Karpas-422 (cell line): ENCODE results near the gene MPPED2. TPM values are rescaled to one million over a fixed set of nuclear protein-coding genes. Genes with fewer than 3 reads are reported as not detected.
"Not testable (repeated sequence)": the region's sequence is repeated elsewhere in the genome, so short reads cannot be mapped to it uniquely, and the experiment has no call there.

Source experiments
- DNase-seq: peaks from one replicate; pipeline ENCODE4 v3.0.0-alpha.2; 2015
- H2AFZ ChIP-seq: fragments of 200-600 bp; sonication (generic); 2 replicates; pipeline ENCODE4 v1.6.1; 2014; ENCODE audit warnings: antibody characterized with exemption, low read length, mixed read lengths
- H3K27ac ChIP-seq: fragments of 200-600 bp; sonication (generic); 2 replicates; pipeline ENCODE4 v1.5.1; 2014; ENCODE audit warnings: mild to moderate bottlenecking, low read length, moderate library complexity
- H3K27me3 ChIP-seq: fragments of 200-600 bp; sonication (generic); 2 replicates; pipeline ENCODE4 v1.6.1; 2014; ENCODE audit warnings: low read length, mixed read lengths
- H3K36me3 ChIP-seq: fragments of 200-600 bp; sonication (generic); 2 replicates; pipeline ENCODE4 v1.6.1; 2014; ENCODE audit warnings: low read length, mixed read lengths; ENCODE audit not compliant: insufficient read depth
- H3K4me1 ChIP-seq: fragments of 200-600 bp; sonication (generic); 2 replicates; pipeline ENCODE4 v1.6.1; 2014; ENCODE audit warnings: mild to moderate bottlenecking, low read length, mixed read lengths
- H3K4me2 ChIP-seq: fragments of 200-600 bp; sonication (generic); 2 replicates; pipeline ENCODE4 v1.6.1; 2014; ENCODE audit warnings: low read length, low read depth, mild to moderate bottlenecking; ENCODE audit not compliant: poor library complexity, severe bottlenecking
- H3K4me3 ChIP-seq: fragments of 200-600 bp; sonication (generic); 2 replicates; pipeline ENCODE4 v1.5.1; 2014; ENCODE audit warnings: mild to moderate bottlenecking, antibody characterized with exemption, low read length, mixed read lengths
- H3K79me2 ChIP-seq: fragments of 200-600 bp; sonication (generic); 2 replicates; pipeline ENCODE4 v1.6.1; 2014; ENCODE audit warnings: mild to moderate bottlenecking, low read length, mixed read lengths
- H3K9ac ChIP-seq: fragments of 200-600 bp; sonication (generic); 2 replicates; pipeline ENCODE4 v1.6.0; 2014; ENCODE audit warnings: low read length
- H3K9me2 ChIP-seq: fragments of 200-600 bp; sonication (generic), shearing (Covaris generic); replicated peaks from 2 replicates; pipeline ENCODE4 v1.6.0; 2014; ENCODE audit warnings: mild to moderate bottlenecking, low read length, moderate library complexity; ENCODE audit not compliant: insufficient read depth
- H3K9me3 ChIP-seq: fragments of 300-700, 200-600 bp; sonication (generic); 2 replicates; pipeline ENCODE4 v1.6.1; 2014; ENCODE audit warnings: low read length, mixed read lengths
- H4K20me1 ChIP-seq: fragments of 200-600 bp; sonication (generic); 2 replicates; pipeline ENCODE4 v1.6.1; 2014; ENCODE audit warnings: mild to moderate bottlenecking, antibody characterized with exemption, low read length, low read depth; ENCODE audit not compliant: insufficient read depth
- total RNA-seq: library from RNA; depleted of rRNA; stranded (reverse); fragments of >200 nt; shearing (Covaris generic); gene quantifications from 2 replicates; pipeline ENCODE4 v1.2.3, GENCODE V29; 2014; ENCODE audit warnings: low replicate concordance

The MPPED2 gene
- total RNA-seq, 1 experiment from 2014 or later: not detected

- Histone ChIP-seq H3K27ac (no peak overlapping the region), H3K9ac (no peak overlapping the region), H3K9me2 (no peaks in the 10 kb centered on the region), H3K36me3 (no peaks in the 10 kb centered on the region), H3K4me2 (no peak overlapping the region), H2AFZ (no peak overlapping the region), H3K79me2 (no peaks in the 10 kb centered on the region), H3K27me3 (no peaks in the 10 kb centered on the region), H3K4me1 (no peaks in the 10 kb centered on the region), H3K4me3 (no peak overlapping the region), H3K9me3 (no peaks in the 10 kb centered on the region), H4K20me1 (no peaks in the 10 kb centered on the region)
- DNase-seq: no peak
These were observed 19.0 kb downstream of the MPPED2 start for GRCh38 chr11:30567120-30567519.

GRCh38 chr11:30566482-30566881 is 19.7 kb downstream of the MPPED2 start:
- Histone ChIP-seq H3K4me1 (no peaks in the 10 kb centered on the region), H3K9me3 (no peaks in the 10 kb centered on the region), H3K79me2 (no peaks in the 10 kb centered on the region), H3K4me2 (no peak overlapping the region), H3K27ac (no peak overlapping the region), H3K4me3 (no peak overlapping the region), H2AFZ (no peak overlapping the region), H3K36me3 (no peaks in the 10 kb centered on the region), H4K20me1 (no peaks in the 10 kb centered on the region), H3K27me3 (no peaks in the 10 kb centered on the region), H3K9me2 (no peaks in the 10 kb centered on the region), H3K9ac (no peak overlapping the region)
- no peak for DNase-seq

DNA sequence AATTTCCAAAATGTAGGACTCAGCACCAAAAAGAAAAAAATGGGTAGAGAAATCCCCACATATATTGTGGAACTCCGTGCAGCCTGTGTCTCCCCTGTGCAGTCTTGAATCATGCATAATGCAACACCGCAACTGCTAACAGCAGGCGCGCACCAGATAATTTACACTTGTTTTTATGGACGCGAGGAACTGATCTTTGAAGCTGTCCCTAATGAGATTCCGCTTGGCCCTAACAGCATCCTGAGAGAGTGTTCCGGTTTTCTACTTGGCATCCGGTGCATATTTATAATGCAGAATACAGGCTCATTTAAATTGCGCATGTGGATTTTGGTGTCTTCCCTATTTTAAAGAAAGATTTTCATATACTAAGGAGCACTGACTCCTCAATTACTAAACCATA is 21.1 kb downstream of the MPPED2 start:
- Histone ChIP-seq H3K9me3 (no peaks in the 10 kb centered on the region), H3K27ac (no peak overlapping the region), H3K4me3 (no peak overlapping the region), H3K9ac (no peak overlapping the region), H2AFZ (no peak overlapping the region), H3K4me2 (no peak overlapping the region), H3K9me2 (no peaks in the 10 kb centered on the region), H3K79me2 (no peaks in the 10 kb centered on the region), H3K36me3 (no peaks in the 10 kb centered on the region), H4K20me1 (no peaks in the 10 kb centered on the region), H3K27me3 (no peaks in the 10 kb centered on the region), H3K4me1 (no peaks in the 10 kb centered on the region)
- DNase-seq: no peak

GRCh38 chr11:30561691-30562415 is 24.3 kb downstream of the MPPED2 start:
- Histone ChIP-seq H3K9ac (no peak overlapping the region), H3K4me2 (no peak overlapping the region), H3K4me1 (no peaks in the 10 kb centered on the region), H3K4me3 (no peak overlapping the region), H3K27me3 (no peaks in the 10 kb centered on the region), H4K20me1 (no peaks in the 10 kb centered on the region), H3K9me3 (no peaks in the 10 kb centered on the region), H3K79me2 (no peaks in the 10 kb centered on the region), H3K9me2 (no peaks in the 10 kb centered on the region), H3K36me3 (no peaks in the 10 kb centered on the region), H3K27ac (no peak overlapping the region), H2AFZ (no peak overlapping the region)
- DNase-seq: no peak

DNA sequence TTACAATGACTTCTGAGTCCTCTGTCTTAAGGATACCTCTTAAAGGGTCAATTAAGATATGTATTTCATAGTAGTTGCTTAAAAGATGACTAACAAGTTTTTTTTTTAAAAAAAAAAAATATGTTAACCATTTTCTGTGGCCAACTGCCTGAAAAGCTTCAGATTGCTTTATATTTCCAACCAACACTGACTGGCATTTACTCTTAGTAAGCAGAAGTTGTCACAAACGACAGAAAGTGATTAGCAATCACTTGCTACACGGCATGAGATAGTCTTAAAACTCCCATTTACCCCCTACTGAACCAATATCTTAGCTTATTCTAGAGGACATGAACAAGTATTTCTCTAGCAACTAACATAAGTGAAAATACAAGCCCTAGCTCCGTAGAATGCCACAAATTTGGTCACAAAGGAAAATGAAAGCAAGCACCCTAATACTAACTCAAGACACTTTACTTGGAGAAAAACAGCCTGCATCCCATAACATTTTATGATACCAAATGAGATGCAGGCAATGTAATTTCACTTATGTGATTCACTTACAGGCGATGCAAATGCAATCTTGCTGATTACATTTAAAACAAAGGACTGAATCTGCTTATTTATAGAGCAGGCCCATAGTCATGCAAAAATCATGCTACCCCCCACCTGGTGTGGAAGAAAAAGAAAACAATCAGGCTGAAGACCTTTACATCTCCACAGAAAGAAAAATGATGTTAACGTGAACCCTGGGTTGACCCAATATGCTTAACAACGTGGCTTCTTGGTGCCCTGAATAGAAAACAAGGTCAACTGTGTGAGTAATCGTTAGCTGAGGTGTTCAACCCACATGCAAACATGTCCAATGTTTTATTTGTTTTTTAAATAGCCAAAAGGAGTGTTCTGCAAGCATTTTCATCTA is 25.7 kb downstream of the MPPED2 start:
- no peak overlapping the region for H3K9ac ChIP-seq
- no peak overlapping the region for H3K4me2 ChIP-seq
- H3K4me1 ChIP-seq: no peaks in the 10 kb centered on the region
- no peaks in the 10 kb centered on the region for H3K79me2 ChIP-seq
- H4K20me1 ChIP-seq: no peaks in the 10 kb centered on the region
- no peak for DNase-seq
- no peak overlapping the region for H2AFZ ChIP-seq
- no peaks in the 10 kb centered on the region for H3K27me3 ChIP-seq
- no peaks in the 10 kb centered on the region for H3K9me2 ChIP-seq
- H3K36me3 ChIP-seq: no peaks in the 10 kb centered on the region
- H3K27ac ChIP-seq: no peak overlapping the region
- no peak overlapping the region for H3K4me3 ChIP-seq
- H3K9me3 ChIP-seq: no peaks in the 10 kb centered on the region

DNA sequence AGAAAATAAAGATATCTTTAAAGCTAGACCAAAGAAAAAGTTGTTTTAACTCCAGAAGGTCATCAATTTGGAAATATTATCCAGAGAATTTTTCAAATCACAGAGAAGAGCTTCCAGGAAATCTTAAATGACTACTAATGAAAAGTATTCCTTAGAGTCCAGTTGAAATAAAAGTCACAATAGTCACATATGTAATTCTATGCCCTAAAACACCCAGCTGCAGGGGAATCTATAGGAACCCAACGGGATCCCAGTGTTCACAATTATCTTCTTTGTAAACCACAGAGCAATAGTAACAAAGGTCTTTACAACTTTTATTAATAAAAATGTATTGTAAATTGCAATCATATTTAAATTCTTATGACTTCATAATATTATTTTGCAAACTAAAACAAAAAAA is 27.1 kb downstream of the MPPED2 start:
- Histone ChIP-seq H4K20me1 (no peaks in the 10 kb centered on the region), H3K9me2 (no peaks in the 10 kb centered on the region), H3K4me1 (no peaks in the 10 kb centered on the region), H3K9ac (no peak overlapping the region), H3K36me3 (no peaks in the 10 kb centered on the region), H3K27me3 (no peaks in the 10 kb centered on the region), H3K9me3 (no peaks in the 10 kb centered on the region), H3K27ac (no peak overlapping the region), H3K4me3 (no peak overlapping the region), H3K4me2 (no peak overlapping the region), H3K79me2 (no peaks in the 10 kb centered on the region), H2AFZ (no peak overlapping the region)
- DNase-seq: no peak

DNA sequence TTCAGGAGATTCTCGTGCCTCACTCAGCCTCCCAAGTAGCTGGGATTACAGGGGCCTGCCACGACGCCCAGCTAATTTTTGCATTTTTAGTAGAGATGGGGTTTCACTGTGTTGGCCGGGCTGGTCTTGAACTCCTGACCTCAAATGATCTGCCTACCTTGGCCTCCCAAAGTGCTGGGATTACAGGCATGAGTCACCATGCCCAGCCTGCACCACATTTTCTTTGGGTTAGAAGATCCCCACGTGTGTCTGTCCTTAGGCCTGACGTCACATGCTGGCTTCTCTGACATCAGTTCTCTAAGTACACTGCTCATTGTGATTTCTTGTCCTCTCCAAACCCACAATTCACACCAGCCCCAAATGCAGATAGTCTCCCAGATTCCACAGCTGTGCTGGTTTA is 31.6 kb downstream of the MPPED2 start:
- H3K9me2 ChIP-seq, H3K4me3 ChIP-seq, H3K9me3 ChIP-seq, H3K9ac ChIP-seq, H3K36me3 ChIP-seq, H3K4me1 ChIP-seq, H2AFZ ChIP-seq, H3K79me2 ChIP-seq, DNase-seq, H3K4me2 ChIP-seq, H3K27me3 ChIP-seq, H3K27ac ChIP-seq, H4K20me1 ChIP-seq: not testable (repeated sequence)

DNA sequence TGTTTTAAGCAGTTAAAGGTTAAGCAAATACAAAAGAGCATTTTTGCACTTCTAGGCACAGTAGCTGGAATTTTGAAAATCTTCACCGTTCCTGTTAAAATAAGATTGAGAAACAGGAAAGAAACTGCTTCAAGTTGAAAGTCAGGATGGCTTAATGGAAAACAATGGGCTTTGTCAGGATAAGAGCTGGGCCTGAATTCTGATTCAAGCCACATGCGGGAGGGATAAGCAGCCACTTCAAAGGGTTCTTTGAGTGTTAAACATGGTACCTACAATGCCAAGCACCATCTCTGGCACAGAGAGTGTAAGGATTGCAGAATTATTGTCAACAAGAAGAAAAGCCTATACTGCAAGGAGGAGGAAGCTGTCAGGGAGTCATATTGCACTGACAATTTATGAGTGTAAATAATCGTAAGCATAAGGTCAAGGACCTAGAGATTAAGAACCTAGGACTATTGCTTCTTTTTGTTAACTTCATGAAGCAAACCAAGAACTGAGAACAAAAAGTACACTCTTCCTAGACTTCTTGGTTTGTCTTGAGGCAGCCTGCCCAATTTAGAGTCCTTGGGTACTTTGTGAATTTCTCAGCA is 32.5 kb downstream of the MPPED2 start:
- H3K27ac ChIP-seq: no peak overlapping the region
- no peaks in the 10 kb centered on the region for H3K27me3 ChIP-seq
- no peak for DNase-seq
- H2AFZ ChIP-seq: no peak overlapping the region
- H3K9ac ChIP-seq: no peak overlapping the region
- H3K9me3 ChIP-seq: no peaks in the 10 kb centered on the region
- no peak overlapping the region for H3K4me3 ChIP-seq
- no peaks in the 10 kb centered on the region for H3K79me2 ChIP-seq
- H3K9me2 ChIP-seq: no peaks in the 10 kb centered on the region
- no peaks in the 10 kb centered on the region for H3K4me1 ChIP-seq
- no peaks in the 10 kb centered on the region for H4K20me1 ChIP-seq
- no peak overlapping the region for H3K4me2 ChIP-seq
- no peaks in the 10 kb centered on the region for H3K36me3 ChIP-seq
